HG02763 (cell line): ENCODE data around the gene INSC.

Source experiments
- ATAC-seq: cut with Tn5 transposase; IDR thresholded peaks from one replicate; pipeline ENCODE4 v1.9.1; 2021; ENCODE audit warnings: mild to moderate bottlenecking, moderate library complexity; ENCODE audit not compliant: unreplicated experiment

The INSC gene

GRCh38 chr11:15180212-15180792, 65.6 kb downstream of the INSC start:
- peak; percentile 61 for ATAC-seq

GRCh38 chr11:15182372-15182771, 67.6 kb downstream of the INSC start:
- ATAC-seq: no peak

- ATAC-seq: no peak
These were observed 70.3 kb downstream of the INSC start for GRCh38 chr11:15185021-15185420.

- ATAC-seq: no peak
These were observed 71.4 kb downstream of the INSC start for GRCh38 chr11:15186146-15186545.

- ATAC-seq: no peak
These were observed 74.5 kb downstream of the INSC start for GRCh38 chr11:15189189-15189588.

GRCh38 chr11:15189641-15190365, 75.1 kb downstream of the INSC start:
- no peak for ATAC-seq

GRCh38 chr11:15190611-15191010, 75.9 kb downstream of the INSC start:
- no peak for ATAC-seq

GRCh38 chr11:15192005-15192556, 77.4 kb downstream of the INSC start:
- no peak for ATAC-seq

- no peak for ATAC-seq
These were observed 80.1 kb downstream of the INSC start for GRCh38 chr11:15194671-15195415.

- ATAC-seq: no peak
These were observed 80.9 kb downstream of the INSC start for GRCh38 chr11:15195454-15196200.

GRCh38 chr11:15196704-15197103, 82.0 kb downstream of the INSC start:
- no peak for ATAC-seq

GRCh38 chr11:15197696-15198095, 83.0 kb downstream of the INSC start:
- no peak for ATAC-seq

- ATAC-seq: no peak
These were observed 83.6 kb downstream of the INSC start for GRCh38 chr11:15198284-15198683.

GRCh38 chr11:15199693-15200092, 85.0 kb downstream of the INSC start:
- ATAC-seq: no peak

GRCh38 chr11:15200696-15201095, 86.0 kb downstream of the INSC start:
- no peak for ATAC-seq

- no peak for ATAC-seq
These were observed 86.9 kb downstream of the INSC start for GRCh38 chr11:15201586-15201985.

- ATAC-seq: no peak
These were observed 87.9 kb downstream of the INSC start for GRCh38 chr11:15202626-15203025.

GRCh38 chr11:15204711-15205110, 90.0 kb downstream of the INSC start:
- ATAC-seq: no peak

- no peak for ATAC-seq
These were observed 92.1 kb downstream of the INSC start for GRCh38 chr11:15206791-15207190.

- ATAC-seq: peak; percentile 90
These were observed 93.9 kb downstream of the INSC start for GRCh38 chr11:15208378-15209222.
